NCI-H2196 treated with DMSO at 0.1 percent for 48 hours (cell line): ENCODE results near the gene PDE8A.

Experiments used
- DNase-seq: peaks from one replicate; lab custom pipeline; 2025; ENCODE audit not compliant: unreplicated experiment; lab: John Stamatoyannopoulos, UW

Gene PDE8A

GRCh38 chr15:85031086-85031943 is 49.7 kb downstream of the PDE8A start:
- no peak for DNase-seq

GRCh38 chr15:85031944-85032558 is 50.4 kb downstream of the PDE8A start:
- no peak for DNase-seq

DNA sequence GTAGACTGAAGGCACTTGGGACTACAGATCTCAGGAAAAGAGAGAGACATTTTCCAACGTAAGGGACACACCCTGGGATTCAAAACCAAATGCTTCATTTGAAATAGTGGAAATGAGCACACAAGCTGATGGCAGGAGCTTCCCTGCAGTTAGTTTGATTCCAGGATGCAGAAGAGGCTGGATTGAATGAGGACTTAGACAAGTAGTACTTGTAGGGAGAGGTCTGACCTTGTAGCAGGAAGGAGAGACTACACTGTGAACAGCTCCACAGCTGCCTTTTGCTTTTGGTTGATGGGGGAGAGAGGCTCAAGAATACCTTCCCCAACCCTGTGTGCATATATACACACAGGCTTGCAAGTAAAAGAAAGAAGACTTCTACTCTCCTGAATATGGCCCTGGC is 51.5 kb downstream of the PDE8A start:
- DNase-seq = no peak

- no peak for DNase-seq
Measured at GRCh38 chr15:85034276-85034675, 52.6 kb downstream of the PDE8A start.

GRCh38 chr15:85035980-85036379 is 54.3 kb downstream of the PDE8A start:
- no peak for DNase-seq

DNA sequence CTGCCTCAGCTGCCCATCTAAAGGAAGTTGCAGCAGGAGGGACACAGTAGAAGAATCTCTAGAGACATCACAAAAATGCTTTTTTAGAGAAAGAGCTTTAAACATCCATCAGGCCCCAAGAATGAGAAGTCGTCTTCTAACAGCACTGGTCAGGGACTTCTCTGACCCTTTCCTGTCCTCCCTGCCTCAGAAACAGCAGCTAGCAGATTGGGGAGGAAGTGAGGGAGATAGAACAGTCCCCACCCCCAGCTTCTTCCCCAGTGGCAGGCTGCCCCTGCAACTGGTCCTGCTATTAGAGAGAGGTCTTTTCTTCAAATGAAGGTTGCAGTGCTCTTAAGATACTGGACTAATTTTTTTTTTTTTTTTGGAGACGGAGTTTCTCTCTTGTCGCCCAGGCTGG is 55.1 kb downstream of the PDE8A start:
- no peak for DNase-seq

- no peak for DNase-seq
Measured at GRCh38 chr15:85037641-85038040, 56.0 kb downstream of the PDE8A start.

GRCh38 chr15:85041230-85041629 is 59.6 kb downstream of the PDE8A start:
- DNase-seq = no peak

GRCh38 chr15:85044251-85044853 is 62.7 kb downstream of the PDE8A start:
- DNase-seq = no peak

DNA sequence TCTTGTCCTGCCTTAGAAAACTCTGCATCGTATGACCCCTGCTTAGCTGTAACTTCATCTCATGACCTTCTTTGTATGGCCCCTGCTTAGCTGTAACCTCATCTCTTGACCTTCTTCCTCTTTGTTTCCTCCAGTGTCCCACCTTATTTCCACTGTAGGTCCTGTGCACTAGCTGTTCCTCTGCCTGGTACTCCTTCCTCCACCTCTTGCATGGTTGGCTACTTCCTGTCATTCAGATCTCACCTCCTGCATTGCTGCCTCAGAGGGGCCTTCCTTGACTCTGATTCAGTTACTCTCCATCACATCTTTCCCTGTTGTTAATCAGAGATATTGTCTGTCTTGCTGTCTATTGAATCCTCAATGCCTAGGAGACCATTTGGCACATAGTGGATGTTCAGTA is 63.2 kb downstream of the PDE8A start:
- DNase-seq = no peak

GRCh38 chr15:85045615-85046014 is 64.0 kb downstream of the PDE8A start:
- DNase-seq = no peak

DNA sequence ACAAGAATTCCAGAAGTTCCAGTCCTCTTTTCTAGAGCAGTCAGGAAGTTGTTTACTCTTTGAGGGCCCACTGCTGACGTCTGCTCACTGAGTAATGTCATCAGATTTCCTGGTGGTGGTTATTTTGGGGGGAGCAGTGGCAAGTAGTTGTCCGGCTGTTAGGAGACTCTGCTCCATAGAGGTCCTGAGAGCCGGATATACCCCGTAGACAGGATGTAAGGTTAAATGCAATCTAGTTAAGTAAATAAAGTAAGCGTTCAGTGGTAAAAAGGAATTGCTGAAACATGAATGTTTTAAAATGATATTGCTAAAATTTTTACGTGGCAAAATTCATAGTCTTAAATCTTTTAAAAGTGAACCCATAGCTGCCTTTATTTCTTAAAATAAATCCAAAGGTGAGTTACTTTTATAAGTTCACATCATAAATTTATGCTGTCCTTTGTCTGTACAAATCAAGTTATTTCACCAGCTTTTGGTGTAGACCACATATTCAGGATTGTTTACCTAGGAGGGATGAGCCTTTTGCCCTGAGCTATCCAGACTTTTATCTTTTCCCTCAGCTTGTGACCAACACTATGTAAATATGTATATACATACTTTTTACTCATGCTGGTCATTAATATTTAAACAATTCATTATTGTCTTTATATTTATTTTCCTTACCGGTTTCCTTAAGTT is 65.8 kb downstream of the PDE8A start:
- DNase-seq = no peak

GRCh38 chr15:85048430-85048829 is 66.8 kb downstream of the PDE8A start:
- DNase-seq = no peak

GRCh38 chr15:85049805-85050204 is 68.1 kb downstream of the PDE8A start:
- no peak for DNase-seq

DNA sequence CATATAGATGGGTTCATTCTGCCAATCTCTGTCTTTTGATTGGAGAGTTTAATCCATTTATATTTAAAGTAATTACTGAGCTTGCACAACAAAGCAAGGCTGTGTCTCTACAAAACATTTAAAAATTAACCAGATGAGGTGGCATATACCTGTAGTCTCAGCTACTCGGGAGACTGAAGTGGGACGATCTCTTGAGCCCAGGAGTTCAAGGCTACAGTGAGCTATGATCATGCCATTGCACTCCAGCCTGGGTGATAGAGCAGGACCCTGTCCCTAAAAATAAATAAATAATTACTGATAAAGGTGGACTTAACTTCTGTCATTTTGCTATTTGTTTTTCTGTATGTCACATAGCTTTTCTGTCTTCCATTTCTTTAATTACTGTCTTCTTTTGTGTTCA is 78.1 kb downstream of the PDE8A start:
- DNase-seq = no peak

DNA sequence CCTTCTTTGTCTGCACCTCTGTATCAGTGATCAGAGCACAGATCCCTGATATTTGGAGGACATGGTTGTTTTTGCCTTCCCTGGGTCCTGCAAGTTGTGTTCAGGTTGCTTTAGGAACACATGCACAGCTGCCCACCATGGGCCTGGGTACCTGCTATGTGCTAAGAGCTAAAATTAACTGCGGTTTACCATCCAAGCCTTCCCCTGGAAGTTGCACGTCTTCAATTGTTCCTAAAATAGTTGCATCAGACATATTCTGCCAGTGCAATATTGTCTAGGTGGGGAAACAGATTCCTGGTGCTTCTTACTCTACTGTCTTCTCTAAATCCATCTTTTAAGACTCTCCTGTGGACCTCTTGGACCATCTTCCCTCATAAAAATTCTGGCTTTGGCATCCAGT is 80.9 kb downstream of the PDE8A start:
- DNase-seq = no peak

- no peak for DNase-seq
Measured at GRCh38 chr15:85063088-85063487, 81.4 kb downstream of the PDE8A start.

- no peak for DNase-seq
Measured at GRCh38 chr15:85063522-85064079, 81.9 kb downstream of the PDE8A start.

DNA sequence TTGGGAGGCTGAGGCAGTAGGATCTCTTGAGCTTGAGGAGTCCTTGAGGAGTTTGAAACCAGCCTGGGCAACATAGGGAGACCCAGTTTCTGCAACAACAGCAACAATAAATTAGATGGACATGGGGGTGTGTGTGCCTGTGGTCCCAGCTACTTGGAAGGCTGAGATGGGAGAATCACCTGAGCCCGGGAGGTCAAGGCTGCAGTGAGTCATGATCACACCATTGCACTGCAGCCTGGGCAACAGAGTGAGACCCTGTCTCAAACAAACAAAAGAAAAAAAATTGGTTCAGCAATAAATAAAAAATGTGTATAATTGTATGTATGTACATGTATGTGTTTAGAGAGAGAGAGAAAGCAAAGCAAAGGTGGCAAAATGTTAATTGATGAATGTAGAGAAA is 83.1 kb downstream of the PDE8A start:
- no peak for DNase-seq

GRCh38 chr15:85071061-85071460 is 89.4 kb downstream of the PDE8A start:
- DNase-seq = no peak

- no peak for DNase-seq
Measured at GRCh38 chr15:85071504-85071903, 89.8 kb downstream of the PDE8A start.
